NCI-H345 (cell line): ENCODE data around the gene RAB1B.

ENCODE experiments used
- DNase-seq: peaks from one replicate; lab custom pipeline; 2025; lab: John Stamatoyannopoulos, UW

The RAB1B gene

GRCh38 chr11:66284526-66285078, 16.2 kb downstream of the RAB1B start:
- no peak for DNase-seq

GRCh38 chr11:66285250-66285947, 17.0 kb downstream of the RAB1B start:
- DNase-seq: no peak

- DNase-seq: no peak
Measured at GRCh38 chr11:66286699-66287098, 18.3 kb downstream of the RAB1B start.

GRCh38 chr11:66287211-66287888, 18.9 kb downstream of the RAB1B start:
- no peak for DNase-seq

GRCh38 chr11:66287889-66288670, 19.6 kb downstream of the RAB1B start:
- no peak for DNase-seq

GRCh38 chr11:66288671-66289547, 20.5 kb downstream of the RAB1B start, which contains the start of gene YIF1A:
Gene YIF1A (minus strand): TSS chr11:66289143. CDS start chr11:66288985, 158 bp downstream.
- peak; percentile 99 for DNase-seq

GRCh38 chr11:66289548-66290329, 21.3 kb downstream of the RAB1B start:
- no peak for DNase-seq

GRCh38 chr11:66290330-66290621, 21.8 kb downstream of the RAB1B start:
- DNase-seq: no peak

- no peak for DNase-seq
Measured at GRCh38 chr11:66291303-66291705, 22.9 kb downstream of the RAB1B start.

GRCh38 chr11:66291706-66292542, 23.5 kb downstream of the RAB1B start, which contains the start of gene TMEM151A:
Gene TMEM151A (plus strand): TSS chr11:66291894. CDS start chr11:66292014, 120 bp downstream.
- peak; percentile 47 for DNase-seq

- DNase-seq: no peak
Measured at GRCh38 chr11:66292543-66293332, 24.3 kb downstream of the RAB1B start.

- DNase-seq: no peak
Measured at GRCh38 chr11:66293352-66293751, 24.9 kb downstream of the RAB1B start.

- no peak for DNase-seq
Measured at GRCh38 chr11:66293777-66294625, 25.6 kb downstream of the RAB1B start.

- no peak for DNase-seq
Measured at GRCh38 chr11:66294626-66295620, 26.5 kb downstream of the RAB1B start.

- no peak for DNase-seq
Measured at GRCh38 chr11:66297610-66298009, 29.2 kb downstream of the RAB1B start.

- no peak for DNase-seq
Measured at GRCh38 chr11:66299186-66299585, 30.7 kb downstream of the RAB1B start.

- DNase-seq: no peak
Measured at GRCh38 chr11:66302656-66303055, 34.2 kb downstream of the RAB1B start.
